ENCODE data around the gene ANO10.

DNA sequence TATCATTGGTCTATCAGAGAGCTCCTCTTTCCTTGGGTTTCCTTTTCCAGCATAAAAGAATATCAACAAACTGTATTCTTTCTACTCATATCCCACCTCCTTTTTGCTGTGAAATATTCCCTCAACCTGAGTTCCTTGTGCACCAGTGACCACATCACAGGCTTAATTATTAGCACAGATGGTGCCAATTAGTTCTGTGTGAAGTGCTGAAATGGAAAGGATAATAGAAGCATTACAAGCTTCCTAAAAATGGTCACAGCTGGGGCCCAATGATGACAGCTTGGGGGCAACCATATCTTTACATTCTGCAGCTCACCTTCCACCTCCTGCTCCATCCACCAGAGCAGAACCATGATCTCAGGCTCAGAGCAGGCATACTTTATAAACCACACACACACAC, 84.6 kb downstream of the ANO10 start:
- TF ChIP-seq, protein P1, sequence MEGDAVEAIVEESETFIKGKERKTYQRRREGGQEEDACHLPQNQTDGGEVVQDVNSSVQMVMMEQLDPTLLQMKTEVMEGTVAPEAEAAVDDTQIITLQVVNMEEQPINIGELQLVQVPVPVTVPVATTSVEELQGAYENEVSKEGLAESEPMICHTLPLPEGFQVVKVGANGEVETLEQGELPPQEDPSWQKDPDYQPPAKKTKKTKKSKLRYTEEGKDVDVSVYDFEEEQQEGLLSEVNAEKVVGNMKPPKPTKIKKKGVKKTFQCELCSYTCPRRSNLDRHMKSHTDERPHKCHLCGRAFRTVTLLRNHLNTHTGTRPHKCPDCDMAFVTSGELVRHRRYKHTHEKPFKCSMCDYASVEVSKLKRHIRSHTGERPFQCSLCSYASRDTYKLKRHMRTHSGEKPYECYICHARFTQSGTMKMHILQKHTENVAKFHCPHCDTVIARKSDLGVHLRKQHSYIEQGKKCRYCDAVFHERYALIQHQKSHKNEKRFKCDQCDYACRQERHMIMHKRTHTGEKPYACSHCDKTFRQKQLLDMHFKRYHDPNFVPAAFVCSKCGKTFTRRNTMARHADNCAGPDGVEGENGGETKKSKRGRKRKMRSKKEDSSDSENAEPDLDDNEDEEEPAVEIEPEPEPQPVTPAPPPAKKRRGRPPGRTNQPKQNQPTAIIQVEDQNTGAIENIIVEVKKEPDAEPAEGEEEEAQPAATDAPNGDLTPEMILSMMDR (conservative IDR thresholded peaks at IDR 0.05; ENCODE audit: low read depth, low read length), result no peak
- no peak for TF ChIP-seq EZH2phosphoT487 (IDR thresholded peaks at IDR 0.05; ENCODE audit: borderline replicate concordance, low read length)
